K562 (cell line): Measurements from ENCODE around the gene DOK1. TPM values are rescaled to one million over a fixed set of nuclear protein-coding genes. Genes with fewer than 3 reads are reported as not detected.

Experiments used
- BRCA1 ChIP-seq, 2 experiments: fragments of 450-650 bp in 1 of 2; sonication (generic) in 1 of 2; formaldehyde crosslinking in 1 of 2; IDR thresholded peaks; 2 replicates each; pipeline versions ENCODE4 v1.5.0 to v1.6.1; 2017 to 2020; ENCODE audit warnings: mild to moderate bottlenecking in 1 of 2, missing genetic modification reagents in 1 of 2
- MCM3 ChIP-seq: fragments of 450-650 bp; IDR thresholded peaks from 2 replicates; pipeline ENCODE4 v1.6.1; 2016
- RBM15 ChIP-seq: fragments of 200-400 bp; formaldehyde crosslinking; IDR thresholded peaks from 2 replicates; pipeline ENCODE4 v1.6.1; 2018; ENCODE audit warnings: mild to moderate bottlenecking, low read length, moderate library complexity; ENCODE audit not compliant: insufficient read depth
- RBM22 ChIP-seq: fragments of 200-400 bp; formaldehyde crosslinking; IDR thresholded peaks from 2 replicates; pipeline ENCODE4 v1.6.1; 2018; ENCODE audit warnings: low read length, low read depth; ENCODE audit not compliant: poor library complexity, severe bottlenecking
- ZNF431 ChIP-seq: sonication (generic); formaldehyde crosslinking; IDR thresholded peaks from 2 replicates; pipeline ENCODE4 v1.8.0; 2022; ENCODE audit warnings: mild to moderate bottlenecking, missing genetic modification reagents
- polyA plus RNA-seq, 8 experiments: library from polyadenylated mRNA; depleted of rRNA in 4 of 8; stranded (reverse) in 5 of 8; unstranded in 3 of 8; fragments of >200 nt; fragmentation: Nextera tagmentation in 2 of 8; fragmentation: Illumina TruSeq in 1 of 8; extraction: Ambion mirVana in 2 of 8; extraction: Trizol in 1 of 8; gene quantifications; 2 replicates each; pipeline versions ENCODE4 v1.2.1 to v1.2.3, GENCODE V29; 2011 to 2014; ENCODE audit warnings: inconsistent platforms in 1 of 8, missing spikeins in 1 of 8
- total RNA-seq, 7 experiments: library from RNA; depleted of rRNA in 6 of 7; stranded (reverse); fragments of >200 nt in 6 of 7; fragmentation: Illumina TruSeq in 2 of 7; extraction: Trizol in 2 of 7; gene quantifications; 2 replicates each; pipeline versions ENCODE4 v1.2.1 to v1.2.3, GENCODE V29; 2011 to 2021; ENCODE audit warnings: low replicate concordance in 1 of 7
- TF ChIP-seq, protein P1 (sequence below): sonication (generic); formaldehyde crosslinking; IDR thresholded peaks from 2 replicates; pipeline ENCODE4 v1.8.1; 2023; ENCODE audit warnings: mild to moderate bottlenecking, missing genetic modification reagents
- TF ChIP-seq, protein P2 (sequence below): fragments of 250-450 bp; sonication (Bioruptor Pico); IDR thresholded peaks from 2 replicates; pipeline ENCODE4 v1.4.0; 2020; ENCODE audit warnings: mild to moderate bottlenecking, moderate library complexity, borderline replicate concordance
- TF ChIP-seq, protein P3 (sequence below): sonication (generic); formaldehyde crosslinking; IDR thresholded peaks from 2 replicates; pipeline ENCODE4 v1.8.1; 2022; ENCODE audit warnings: missing genetic modification reagents
- TF ChIP-seq, protein P4 (sequence below): fragments of 250-450 bp; sonication (Bioruptor Pico); IDR thresholded peaks from 2 replicates; pipeline ENCODE4 v1.4.0; 2020; ENCODE audit warnings: mild to moderate bottlenecking
- TF ChIP-seq, protein P5 (sequence below): fragments of 200-800 bp; sonication (Bioruptor generic); IDR thresholded peaks from 2 replicates; pipeline ENCODE4 v1.6.1; 2016; ENCODE audit warnings: missing genetic modification characterization, missing compliant biosample characterization
- TF ChIP-seq, protein P6 (sequence below): sonication (generic); formaldehyde crosslinking; IDR thresholded peaks from 2 replicates; pipeline ENCODE4 v1.8.0; 2022; ENCODE audit warnings: mild to moderate bottlenecking, missing genetic modification reagents

DOK1 gene
- total and polyA plus RNA-seq, 9 of the 15 experiments (the other 6 are each of a cell fraction or from before 2014, with no cell fraction given) = 0.59 to 36.4 (median 16.1) TPM

DNA sequence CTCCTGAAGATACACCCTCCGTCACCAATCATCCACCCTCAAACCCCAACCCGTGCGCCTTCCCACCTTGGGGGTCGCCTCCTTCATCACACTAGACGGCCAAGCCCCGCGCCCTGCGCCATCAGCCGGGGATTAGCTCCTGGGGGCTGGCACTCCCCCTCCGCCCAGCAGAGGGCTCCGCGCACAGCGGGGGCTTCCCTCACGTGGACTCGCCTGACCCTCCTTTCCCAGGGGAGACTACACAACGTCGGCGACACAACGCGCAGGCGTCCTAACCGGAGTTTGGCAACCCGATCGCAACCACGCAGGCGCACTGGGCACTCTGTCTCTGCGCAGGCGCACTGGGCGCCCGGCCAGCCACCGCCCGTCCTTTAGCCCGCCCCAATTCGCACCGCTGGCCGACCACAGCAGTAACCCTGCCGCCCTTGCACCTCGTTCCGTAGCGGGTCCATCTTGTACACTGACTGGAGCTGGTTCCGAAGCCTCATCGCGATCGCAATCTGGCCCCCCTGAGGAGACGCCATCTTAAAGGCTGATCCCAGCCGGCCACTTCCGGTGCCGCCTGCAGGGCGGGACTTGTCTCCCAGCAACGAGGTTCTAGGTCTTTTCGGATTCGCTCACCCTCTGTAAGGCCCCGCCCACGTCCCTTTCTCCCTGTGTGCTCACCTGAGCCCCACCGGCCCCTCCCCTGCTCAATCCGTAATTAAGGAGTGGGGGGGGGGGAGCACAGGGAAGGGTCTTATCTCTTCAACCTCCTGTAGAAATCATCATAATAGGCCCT lies 47.2 kb upstream of the DOK1 start, which contains the start of gene PCGF1 (continued):
- TF ChIP-seq, protein P1, sequence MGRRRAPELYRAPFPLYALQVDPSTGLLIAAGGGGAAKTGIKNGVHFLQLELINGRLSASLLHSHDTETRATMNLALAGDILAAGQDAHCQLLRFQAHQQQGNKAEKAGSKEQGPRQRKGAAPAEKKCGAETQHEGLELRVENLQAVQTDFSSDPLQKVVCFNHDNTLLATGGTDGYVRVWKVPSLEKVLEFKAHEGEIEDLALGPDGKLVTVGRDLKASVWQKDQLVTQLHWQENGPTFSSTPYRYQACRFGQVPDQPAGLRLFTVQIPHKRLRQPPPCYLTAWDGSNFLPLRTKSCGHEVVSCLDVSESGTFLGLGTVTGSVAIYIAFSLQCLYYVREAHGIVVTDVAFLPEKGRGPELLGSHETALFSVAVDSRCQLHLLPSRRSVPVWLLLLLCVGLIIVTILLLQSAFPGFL (CRISPR knock-in tag) = no peak
- TF ChIP-seq, protein P2, sequence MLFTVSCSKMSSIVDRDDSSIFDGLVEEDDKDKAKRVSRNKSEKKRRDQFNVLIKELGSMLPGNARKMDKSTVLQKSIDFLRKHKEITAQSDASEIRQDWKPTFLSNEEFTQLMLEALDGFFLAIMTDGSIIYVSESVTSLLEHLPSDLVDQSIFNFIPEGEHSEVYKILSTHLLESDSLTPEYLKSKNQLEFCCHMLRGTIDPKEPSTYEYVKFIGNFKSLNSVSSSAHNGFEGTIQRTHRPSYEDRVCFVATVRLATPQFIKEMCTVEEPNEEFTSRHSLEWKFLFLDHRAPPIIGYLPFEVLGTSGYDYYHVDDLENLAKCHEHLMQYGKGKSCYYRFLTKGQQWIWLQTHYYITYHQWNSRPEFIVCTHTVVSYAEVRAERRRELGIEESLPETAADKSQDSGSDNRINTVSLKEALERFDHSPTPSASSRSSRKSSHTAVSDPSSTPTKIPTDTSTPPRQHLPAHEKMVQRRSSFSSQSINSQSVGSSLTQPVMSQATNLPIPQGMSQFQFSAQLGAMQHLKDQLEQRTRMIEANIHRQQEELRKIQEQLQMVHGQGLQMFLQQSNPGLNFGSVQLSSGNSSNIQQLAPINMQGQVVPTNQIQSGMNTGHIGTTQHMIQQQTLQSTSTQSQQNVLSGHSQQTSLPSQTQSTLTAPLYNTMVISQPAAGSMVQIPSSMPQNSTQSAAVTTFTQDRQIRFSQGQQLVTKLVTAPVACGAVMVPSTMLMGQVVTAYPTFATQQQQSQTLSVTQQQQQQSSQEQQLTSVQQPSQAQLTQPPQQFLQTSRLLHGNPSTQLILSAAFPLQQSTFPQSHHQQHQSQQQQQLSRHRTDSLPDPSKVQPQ (CRISPR knock-in tag) = no peak
- peak; percentile 78 for TF ChIP-seq RBM22
- TF ChIP-seq BRCA1 (IDR thresholded peaks at IDR 0.05) = no peak
- 0 out of 2 replicates have a peak, but pooled peaks have one; percentile 5 for TF ChIP-seq BRCA1 (CRISPR knock-in tag; IDR thresholded peaks at IDR 0.05)
- TF ChIP-seq, protein P3, sequence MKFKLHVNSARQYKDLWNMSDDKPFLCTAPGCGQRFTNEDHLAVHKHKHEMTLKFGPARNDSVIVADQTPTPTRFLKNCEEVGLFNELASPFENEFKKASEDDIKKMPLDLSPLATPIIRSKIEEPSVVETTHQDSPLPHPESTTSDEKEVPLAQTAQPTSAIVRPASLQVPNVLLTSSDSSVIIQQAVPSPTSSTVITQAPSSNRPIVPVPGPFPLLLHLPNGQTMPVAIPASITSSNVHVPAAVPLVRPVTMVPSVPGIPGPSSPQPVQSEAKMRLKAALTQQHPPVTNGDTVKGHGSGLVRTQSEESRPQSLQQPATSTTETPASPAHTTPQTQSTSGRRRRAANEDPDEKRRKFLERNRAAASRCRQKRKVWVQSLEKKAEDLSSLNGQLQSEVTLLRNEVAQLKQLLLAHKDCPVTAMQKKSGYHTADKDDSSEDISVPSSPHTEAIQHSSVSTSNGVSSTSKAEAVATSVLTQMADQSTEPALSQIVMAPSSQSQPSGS (CRISPR knock-in tag) = no peak
- TF ChIP-seq, protein P4, sequence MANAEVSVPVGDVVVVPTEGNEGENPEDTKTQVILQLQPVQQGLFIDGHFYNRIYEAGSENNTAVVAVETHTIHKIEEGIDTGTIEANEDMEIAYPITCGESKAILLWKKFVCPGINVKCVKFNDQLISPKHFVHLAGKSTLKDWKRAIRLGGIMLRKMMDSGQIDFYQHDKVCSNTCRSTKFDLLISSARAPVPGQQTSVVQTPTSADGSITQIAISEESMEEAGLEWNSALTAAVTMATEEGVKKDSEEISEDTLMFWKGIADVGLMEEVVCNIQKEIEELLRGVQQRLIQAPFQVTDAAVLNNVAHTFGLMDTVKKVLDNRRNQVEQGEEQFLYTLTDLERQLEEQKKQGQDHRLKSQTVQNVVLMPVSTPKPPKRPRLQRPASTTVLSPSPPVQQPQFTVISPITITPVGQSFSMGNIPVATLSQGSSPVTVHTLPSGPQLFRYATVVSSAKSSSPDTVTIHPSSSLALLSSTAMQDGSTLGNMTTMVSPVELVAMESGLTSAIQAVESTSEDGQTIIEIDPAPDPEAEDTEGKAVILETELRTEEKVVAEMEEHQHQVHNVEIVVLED (CRISPR knock-in tag) = no peak
- TF ChIP-seq, protein P5, sequence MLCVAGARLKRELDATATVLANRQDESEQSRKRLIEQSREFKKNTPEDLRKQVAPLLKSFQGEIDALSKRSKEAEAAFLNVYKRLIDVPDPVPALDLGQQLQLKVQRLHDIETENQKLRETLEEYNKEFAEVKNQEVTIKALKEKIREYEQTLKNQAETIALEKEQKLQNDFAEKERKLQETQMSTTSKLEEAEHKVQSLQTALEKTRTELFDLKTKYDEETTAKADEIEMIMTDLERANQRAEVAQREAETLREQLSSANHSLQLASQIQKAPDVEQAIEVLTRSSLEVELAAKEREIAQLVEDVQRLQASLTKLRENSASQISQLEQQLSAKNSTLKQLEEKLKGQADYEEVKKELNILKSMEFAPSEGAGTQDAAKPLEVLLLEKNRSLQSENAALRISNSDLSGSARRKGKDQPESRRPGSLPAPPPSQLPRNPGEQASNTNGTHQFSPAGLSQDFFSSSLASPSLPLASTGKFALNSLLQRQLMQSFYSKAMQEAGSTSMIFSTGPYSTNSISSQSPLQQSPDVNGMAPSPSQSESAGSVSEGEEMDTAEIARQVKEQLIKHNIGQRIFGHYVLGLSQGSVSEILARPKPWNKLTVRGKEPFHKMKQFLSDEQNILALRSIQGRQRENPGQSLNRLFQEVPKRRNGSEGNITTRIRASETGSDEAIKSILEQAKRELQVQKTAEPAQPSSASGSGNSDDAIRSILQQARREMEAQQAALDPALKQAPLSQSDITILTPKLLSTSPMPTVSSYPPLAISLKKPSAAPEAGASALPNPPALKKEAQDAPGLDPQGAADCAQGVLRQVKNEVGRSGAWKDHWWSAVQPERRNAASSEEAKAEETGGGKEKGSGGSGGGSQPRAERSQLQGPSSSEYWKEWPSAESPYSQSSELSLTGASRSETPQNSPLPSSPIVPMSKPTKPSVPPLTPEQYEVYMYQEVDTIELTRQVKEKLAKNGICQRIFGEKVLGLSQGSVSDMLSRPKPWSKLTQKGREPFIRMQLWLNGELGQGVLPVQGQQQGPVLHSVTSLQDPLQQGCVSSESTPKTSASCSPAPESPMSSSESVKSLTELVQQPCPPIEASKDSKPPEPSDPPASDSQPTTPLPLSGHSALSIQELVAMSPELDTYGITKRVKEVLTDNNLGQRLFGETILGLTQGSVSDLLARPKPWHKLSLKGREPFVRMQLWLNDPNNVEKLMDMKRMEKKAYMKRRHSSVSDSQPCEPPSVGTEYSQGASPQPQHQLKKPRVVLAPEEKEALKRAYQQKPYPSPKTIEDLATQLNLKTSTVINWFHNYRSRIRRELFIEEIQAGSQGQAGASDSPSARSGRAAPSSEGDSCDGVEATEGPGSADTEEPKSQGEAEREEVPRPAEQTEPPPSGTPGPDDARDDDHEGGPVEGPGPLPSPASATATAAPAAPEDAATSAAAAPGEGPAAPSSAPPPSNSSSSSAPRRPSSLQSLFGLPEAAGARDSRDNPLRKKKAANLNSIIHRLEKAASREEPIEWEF (CRISPR knock-in tag) = no peak
- TF ChIP-seq ZNF431 = no peak
- no peak for TF ChIP-seq MCM3
- no peak for TF ChIP-seq RBM15
- TF ChIP-seq, protein P6, sequence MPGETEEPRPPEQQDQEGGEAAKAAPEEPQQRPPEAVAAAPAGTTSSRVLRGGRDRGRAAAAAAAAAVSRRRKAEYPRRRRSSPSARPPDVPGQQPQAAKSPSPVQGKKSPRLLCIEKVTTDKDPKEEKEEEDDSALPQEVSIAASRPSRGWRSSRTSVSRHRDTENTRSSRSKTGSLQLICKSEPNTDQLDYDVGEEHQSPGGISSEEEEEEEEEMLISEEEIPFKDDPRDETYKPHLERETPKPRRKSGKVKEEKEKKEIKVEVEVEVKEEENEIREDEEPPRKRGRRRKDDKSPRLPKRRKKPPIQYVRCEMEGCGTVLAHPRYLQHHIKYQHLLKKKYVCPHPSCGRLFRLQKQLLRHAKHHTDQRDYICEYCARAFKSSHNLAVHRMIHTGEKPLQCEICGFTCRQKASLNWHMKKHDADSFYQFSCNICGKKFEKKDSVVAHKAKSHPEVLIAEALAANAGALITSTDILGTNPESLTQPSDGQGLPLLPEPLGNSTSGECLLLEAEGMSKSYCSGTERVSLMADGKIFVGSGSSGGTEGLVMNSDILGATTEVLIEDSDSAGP (CRISPR knock-in tag) = no peak
